SHP77 treated with DMSO at 0.1 percent for 48 hours (cell line): Measurements from ENCODE around the gene CNTNAP2.
"Not testable (repeated sequence)": the region's sequence is repeated elsewhere in the genome, so short reads cannot be mapped to it uniquely, and the experiment has no call there.

Source experiments
- DNase-seq: peaks from one replicate; lab custom pipeline; 2025; lab: John Stamatoyannopoulos, UW

Gene CNTNAP2

DNA sequence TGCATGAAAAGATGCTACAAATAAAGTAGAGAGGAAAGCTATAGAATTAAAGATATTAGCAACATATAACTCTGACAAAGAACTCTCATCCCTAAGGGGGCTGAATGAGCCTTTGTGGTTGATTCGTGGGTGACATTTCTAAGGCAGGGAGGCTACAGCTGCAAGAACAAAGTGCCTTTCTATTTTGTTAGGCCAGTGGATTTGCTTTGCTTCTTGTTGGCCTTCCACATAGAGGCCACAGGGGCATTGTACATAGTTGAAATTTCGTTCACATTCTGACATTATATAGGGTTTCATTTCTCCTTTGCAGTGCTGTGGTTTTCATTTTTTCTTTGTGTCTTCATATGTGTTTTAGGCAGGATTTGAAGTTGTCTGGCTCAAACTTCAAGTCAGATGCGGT is 1654.7 kb downstream of the CNTNAP2 start:
- no peak for DNase-seq

- no peak for DNase-seq
These were observed 1657.9 kb downstream of the CNTNAP2 start for GRCh38 chr7:147774461-147774860.

GRCh38 chr7:147775516-147776284 is 1659.1 kb downstream of the CNTNAP2 start:
- peak; percentile 66 for DNase-seq

DNA sequence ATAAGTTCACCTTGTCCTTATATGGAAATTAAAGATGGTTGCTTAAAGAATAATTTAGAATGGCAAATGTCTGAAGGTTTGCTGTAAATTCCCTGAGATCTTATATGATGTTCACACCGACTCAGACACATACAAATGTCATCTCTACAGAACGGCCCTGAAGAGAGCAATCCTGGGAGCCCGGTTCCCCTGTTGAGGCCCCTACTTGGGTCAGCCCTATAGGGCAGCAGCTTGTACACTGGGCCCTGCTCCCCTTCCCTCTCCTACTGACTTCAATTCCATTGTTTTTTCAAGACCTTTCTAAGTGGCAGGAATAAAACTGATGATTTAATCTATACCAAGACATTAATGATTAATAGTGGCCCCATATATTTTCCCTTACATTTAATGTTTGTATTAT is 1660.7 kb downstream of the CNTNAP2 start:
- no peak for DNase-seq

DNA sequence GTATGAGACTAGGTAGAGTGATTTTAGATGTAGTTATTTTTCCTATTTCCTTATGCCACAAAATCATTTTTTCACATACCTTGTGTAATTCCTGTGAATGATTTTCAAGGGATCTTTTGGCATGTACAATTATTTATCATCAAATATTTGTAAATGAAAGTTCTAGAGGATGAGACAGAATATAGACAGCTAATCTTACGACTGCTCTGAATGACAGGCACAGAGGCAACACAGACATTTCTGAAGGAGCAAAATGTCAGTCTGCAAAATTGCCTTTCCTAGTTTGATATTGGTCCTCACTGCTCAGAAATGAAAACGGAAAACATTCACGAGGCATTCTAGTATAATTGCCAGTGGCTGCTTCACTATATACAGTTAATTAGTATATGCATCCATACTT is 1663.3 kb downstream of the CNTNAP2 start:
- no peak for DNase-seq

DNA sequence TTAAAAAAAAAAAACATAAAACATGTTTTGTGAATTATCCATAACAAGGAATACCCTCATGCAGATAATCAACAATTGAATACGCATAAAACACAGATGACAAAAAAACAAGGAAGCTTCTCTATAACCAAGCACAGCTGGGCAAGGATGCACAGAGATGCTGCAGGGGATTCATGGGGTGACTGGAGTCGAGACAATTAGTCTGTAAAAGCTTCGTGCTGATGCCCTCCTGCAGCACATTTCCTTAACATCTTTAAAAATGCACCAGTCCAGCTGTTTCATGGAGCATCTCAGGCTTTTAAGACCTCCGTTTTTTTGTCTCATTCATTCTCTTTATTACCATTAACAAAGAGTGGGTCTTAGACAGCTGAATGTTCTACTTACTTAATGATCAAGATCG is 1680.0 kb downstream of the CNTNAP2 start:
- no peak for DNase-seq

DNA sequence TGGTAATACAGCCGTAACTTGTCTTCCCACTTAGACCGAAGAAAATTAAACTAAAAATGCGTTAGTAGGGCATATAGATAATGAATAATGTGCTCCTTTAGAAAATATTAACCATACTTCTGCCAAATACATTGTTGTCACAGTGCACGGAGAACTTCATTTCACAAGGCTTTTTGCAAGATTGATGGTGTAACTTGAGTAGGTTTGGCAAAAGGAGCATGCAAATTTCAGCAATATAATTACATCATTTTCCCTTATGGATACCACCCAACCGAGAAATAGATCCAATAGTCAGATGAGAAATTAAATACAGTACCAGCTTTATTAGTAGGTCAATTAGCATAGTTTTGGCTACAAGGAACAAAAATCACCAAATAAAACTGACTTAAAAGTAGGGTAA is 1681.4 kb downstream of the CNTNAP2 start:
- DNase-seq: no peak

DNA sequence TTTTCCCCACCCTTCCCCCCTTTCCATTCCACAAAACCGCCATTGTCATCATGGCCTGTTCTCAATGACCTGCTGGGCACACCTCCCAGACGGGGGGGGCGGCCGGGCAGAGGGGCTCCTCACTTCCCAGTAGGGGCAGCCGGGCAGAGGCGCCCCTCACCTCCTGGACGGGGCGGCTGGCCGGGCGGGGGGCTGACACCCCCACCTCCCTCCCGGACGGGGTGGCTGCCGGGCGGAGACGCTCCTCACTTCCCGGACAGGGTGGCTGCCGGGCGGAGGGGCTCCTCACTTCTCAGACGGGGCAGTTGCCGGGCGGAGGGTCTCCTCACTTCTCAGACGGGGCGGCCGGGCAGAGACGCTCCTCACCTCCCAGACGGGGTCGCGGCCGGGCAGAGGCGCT is 1685.2 kb downstream of the CNTNAP2 start:
- not testable (repeated sequence) for DNase-seq

GRCh38 chr7:147803151-147803550 is 1686.5 kb downstream of the CNTNAP2 start:
- no peak for DNase-seq

GRCh38 chr7:147803606-147804005 is 1687.0 kb downstream of the CNTNAP2 start:
- DNase-seq: no peak

- no peak for DNase-seq
These were observed 1687.4 kb downstream of the CNTNAP2 start for GRCh38 chr7:147804032-147804431.

- DNase-seq: no peak
These were observed 1689.5 kb downstream of the CNTNAP2 start for GRCh38 chr7:147805996-147806576.

- DNase-seq: no peak
These were observed 1693.2 kb downstream of the CNTNAP2 start for GRCh38 chr7:147809786-147810185.

GRCh38 chr7:147810269-147810668 is 1693.7 kb downstream of the CNTNAP2 start:
- DNase-seq: no peak

GRCh38 chr7:147811923-147812322 is 1695.3 kb downstream of the CNTNAP2 start:
- no peak for DNase-seq

DNA sequence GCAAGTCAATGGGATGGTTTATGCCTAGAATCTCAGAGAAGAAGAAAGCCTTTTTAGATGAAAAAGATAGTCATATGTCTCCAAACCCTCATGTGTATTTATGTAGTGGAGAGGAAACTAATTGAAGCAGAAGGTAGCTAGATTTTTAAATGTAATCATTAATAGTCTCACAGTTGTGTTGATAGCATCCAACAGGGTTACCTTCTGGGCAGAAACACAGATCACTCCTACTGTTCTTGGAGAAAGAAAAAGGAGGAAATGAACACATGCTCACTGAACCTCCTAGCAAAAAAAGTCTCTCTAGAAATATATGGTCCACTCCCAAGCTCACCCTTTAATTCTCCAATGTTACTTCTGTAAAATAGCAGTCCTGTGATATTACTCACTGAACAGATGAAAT is 1696.7 kb downstream of the CNTNAP2 start:
- no peak for DNase-seq

- DNase-seq: no peak
These were observed 1701.7 kb downstream of the CNTNAP2 start for GRCh38 chr7:147818317-147818716.

DNA sequence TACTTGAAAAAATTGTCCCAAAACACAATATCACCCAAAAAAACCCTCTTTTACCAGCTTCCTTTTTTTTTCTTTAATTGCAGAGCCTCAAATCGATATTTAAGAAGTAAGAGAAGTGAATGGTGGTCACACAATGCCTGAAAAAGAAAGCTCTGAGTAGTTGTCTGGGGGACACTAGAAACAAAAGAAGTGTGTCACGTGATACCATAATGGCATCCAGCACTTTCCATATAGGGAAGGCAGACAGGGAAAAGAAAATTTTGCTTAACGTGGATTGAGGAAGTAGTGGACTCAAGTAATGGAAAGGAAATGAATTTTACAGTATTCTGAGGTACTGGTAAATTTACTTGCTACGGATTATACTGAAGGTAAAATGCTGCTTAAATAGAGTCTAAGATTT is 1708.1 kb downstream of the CNTNAP2 start:
- no peak for DNase-seq

DNA sequence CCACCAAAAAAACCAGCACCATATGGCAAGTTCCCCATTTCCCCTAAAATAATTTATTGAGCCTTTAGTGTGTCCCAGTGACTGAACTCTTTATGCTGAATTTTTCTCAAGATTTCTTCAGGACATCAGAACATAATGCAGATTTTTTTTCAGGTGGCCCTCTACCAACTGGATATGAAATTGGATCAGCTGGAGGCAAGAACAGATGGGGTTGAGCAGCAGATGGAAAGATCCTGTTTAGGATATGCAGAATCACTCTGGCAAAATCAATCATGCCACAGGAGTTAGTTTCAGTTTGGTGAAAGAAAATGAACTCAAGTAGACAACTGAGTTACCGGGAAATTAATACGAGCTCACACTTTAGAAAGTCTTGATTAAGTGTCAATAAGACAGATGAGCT is 1712.4 kb downstream of the CNTNAP2 start:
- DNase-seq: no peak

GRCh38 chr7:147833557-147833956 is 1717.0 kb downstream of the CNTNAP2 start:
- DNase-seq: no peak

- DNase-seq: no peak
These were observed 1717.4 kb downstream of the CNTNAP2 start for GRCh38 chr7:147833970-147834369.

DNA sequence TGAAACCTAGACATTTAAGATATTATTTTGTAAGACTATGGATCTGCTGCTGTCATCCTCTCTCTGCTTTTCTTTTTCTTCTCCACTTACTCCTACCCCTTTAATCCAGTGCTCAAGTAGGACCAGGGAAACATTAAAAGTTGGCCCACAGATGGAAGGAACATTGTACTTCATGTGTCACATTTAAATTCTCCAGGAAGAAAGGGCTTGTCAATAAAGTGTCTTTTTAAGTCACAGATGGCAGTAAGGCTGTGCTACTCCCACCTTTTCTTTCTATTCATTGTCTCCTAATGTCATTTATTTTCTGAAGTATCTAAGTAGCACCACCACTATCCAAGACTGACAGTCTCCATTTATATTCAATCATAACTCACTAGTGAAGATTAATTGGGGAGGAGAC is 1736.2 kb downstream of the CNTNAP2 start:
- no peak for DNase-seq

DNA sequence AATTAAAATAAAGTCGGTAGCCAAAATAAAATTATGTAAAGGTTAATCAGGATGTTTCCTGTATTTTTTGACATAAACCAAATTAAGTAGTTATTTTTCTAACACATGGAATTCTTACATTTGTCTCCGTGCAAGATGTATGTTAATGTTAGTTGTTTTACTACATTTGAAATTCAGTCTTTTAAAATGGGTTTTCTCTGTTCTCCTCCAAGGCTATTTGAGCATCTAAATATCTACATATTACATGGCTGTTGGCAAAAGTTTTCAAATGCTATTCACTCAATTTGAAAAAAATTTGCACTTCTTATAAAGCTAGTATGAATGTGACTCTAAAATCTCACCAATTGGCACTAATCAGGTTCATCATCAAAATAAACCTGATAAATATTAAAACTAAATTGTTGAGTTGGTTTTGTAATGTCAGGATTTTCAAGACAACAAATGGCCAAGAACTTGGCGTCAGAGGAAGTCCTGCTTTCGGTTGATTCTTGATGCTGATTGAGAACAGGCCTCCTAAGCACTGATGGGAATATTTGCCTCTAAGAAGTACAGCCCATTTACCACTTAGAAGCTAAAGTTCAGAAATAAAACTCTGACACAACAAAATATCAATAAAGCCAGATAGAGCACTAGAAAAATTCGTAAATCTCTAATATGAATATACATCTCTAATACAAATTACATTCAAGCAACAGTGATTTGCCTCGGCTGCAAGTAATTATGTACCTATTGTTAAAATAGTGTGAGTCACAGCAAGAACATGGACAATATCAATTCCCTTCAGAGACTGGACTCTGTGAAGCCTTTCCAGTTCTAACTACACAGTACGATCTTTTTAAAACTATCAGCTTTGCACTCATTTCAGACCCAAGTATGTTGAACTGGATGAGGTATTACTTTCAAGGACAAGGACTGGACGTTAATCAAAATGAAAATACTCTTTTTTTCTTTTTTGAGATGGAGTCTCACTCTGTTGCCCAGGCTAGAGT is 1740.8 kb downstream of the CNTNAP2 start:
- no peak for DNase-seq
